Measurements from ENCODE around the gene PPP2R5D.

PPP2R5D gene

DNA sequence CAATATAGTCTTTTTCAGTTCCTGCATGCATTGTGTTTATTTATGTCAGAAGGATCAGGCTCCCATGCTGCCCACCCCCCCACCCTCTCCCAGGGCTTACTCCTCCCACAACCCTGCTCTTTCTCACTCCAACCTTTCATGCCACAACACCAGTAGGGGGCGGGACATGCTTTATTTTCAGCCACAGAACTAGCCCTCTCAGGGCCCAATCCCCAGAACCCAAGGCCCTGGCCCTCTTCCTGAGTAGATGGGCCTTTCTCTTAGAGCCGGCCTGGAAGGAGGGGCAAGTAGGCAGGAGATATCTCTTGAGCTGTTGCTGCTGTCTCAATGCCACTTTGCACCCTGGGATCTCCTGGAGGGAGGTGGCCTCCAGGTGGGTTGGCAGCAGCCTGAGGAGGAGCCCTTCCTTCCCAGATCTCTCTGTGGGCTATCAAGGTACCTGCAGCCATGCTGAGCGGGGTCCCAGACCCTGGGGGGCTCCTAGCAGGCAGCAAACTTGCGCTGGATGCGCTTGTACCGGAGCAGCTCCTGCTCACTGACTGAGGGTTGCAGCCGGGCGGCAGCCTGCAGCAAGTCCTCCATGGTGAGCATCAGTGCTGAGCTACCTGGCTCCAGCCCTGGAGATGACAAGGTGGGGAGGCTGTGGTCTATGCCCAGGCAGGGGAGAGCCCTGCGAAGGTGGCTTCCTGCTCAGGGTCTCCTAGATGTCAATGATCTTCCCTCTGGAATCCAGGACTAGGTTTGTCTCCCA lies 20.3 kb upstream of the PPP2R5D start:
- peak; percentile 23 for DNase-seq (ENCODE audit: low read depth)

DNA sequence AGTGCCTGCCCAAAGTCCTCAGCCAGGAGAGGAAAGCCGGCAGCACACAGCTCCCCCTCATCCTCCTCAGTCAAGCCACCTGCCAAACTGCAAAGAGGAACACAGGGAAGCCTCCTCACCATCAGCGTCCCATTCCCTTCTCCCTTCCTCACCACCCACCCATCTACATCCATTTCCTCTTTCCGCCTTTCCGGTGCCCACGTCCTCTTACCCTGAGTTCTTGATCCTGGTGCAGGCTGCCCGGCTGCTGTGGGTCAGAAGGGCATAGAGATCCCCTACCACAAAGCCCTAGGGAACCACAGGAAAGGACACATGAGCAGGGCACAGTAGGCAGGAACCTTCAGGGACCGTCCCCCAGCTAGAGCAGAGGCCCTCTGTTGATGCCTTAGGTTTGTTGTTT lies 17.8 kb upstream of the PPP2R5D start:
- no peak for DNase-seq (ENCODE audit: low read depth)

DNA sequence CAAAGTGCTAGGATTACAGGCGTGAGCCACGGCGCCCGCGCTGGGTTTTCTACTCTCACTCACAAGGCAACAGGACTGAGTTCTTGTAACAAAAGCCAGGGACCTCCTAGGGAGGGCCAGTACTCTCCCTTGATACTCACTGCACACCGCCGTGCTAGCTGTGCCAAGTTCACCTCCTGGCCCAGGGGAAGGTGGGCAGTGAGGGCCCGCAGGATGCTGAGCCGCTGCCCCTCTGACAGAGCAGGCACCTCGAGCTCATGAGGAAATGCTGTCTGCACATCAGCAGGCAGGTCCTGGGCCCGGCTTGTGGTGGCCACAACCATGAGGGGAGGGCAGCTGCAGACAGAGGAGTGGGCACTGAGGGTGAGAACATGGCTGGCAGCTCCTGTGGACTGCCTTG lies 17.1 kb upstream of the PPP2R5D start:
- no peak for DNase-seq (ENCODE audit: low read depth)

DNA sequence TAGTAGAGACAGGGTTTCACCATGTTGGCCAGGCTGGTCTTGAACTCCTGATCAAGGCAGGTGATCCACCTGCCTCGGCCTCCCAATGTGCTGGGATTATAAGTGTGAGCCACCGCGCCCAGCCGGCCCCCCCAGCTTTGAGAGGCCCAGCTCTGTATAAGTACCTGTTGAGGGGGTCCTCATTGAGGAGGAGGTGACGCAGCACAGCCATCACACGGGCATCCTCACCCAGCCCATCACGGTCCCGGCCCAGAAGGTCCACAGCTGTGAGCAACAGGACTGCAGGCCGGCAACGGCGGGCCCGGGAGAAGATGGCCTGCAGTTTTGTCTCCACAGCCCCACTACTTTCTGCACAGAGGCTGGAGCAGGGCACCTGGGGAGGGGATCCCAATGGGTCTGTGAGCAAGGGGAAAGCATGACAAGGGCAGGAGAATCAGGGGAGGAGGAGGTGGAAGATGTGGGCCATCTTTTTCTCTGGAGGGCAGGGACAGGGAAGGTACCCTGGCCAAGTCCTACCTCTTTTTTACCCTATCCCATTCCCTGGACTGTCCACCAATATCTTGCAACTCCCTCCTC lies 16.2 kb upstream of the PPP2R5D start:
- DNase-seq (ENCODE audit: low read depth): no peak

DNA sequence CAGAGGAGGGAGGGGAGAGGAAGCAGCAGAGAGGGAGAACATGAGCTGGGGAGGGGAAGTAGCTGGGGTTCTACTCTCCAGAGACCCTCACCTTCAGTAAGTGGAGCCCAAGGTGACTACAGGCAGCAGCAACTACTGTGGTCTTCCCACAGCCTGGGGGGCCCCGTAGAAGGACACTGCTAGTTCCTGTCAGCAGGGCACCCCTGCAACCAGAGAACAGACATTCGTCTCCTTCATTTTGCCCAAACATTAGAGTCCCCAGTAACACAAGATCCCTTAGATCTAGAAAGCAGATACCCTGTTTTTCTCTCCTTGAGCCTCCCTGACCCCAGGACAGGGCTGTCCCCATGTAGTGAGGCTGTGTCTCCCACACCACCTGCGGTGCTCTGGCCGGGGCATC lies 15.6 kb upstream of the PPP2R5D start:
- no peak for DNase-seq (ENCODE audit: low read depth)

DNA sequence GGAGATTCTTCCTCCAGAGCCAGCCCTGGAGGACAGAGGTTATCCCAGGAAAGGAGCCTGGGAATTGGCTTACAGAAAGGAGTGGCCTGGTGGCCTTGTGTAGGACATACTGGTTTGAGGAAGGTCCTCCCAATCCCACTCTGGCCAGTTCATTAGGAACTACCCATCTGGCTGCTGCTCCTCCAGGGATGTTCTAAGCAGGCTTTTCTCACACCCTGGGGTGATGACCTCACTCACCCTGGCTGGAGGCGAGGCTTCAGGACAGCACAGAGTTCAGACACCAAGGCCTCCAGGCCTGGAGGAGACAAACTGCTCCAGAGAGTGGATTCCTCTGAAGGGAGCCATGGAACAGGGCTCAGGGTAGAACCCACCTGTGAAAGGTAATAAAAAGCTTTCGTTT lies 14.9 kb upstream of the PPP2R5D start:
- no peak for DNase-seq (ENCODE audit: low read depth)

DNA sequence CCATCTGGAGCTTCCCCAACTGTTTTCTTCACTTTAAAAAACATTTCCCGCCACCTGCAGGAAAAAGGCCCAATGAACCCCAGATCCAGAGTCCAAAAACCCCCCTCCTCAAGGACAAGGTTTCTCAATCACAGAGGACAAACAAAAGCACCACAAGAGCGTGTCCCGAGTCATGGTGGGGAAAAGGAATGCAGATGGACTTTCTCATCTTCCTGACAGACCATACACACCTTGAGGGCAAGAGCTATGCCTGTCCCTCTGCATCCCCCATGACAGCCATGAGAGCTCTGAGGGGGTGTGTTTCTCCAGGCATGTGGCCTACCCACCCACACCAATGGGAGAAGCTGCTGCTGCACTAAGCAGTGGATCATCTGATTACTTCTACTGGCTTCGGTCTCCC lies 14.4 kb upstream of the PPP2R5D start:
- no peak for DNase-seq (ENCODE audit: low read depth)

DNA sequence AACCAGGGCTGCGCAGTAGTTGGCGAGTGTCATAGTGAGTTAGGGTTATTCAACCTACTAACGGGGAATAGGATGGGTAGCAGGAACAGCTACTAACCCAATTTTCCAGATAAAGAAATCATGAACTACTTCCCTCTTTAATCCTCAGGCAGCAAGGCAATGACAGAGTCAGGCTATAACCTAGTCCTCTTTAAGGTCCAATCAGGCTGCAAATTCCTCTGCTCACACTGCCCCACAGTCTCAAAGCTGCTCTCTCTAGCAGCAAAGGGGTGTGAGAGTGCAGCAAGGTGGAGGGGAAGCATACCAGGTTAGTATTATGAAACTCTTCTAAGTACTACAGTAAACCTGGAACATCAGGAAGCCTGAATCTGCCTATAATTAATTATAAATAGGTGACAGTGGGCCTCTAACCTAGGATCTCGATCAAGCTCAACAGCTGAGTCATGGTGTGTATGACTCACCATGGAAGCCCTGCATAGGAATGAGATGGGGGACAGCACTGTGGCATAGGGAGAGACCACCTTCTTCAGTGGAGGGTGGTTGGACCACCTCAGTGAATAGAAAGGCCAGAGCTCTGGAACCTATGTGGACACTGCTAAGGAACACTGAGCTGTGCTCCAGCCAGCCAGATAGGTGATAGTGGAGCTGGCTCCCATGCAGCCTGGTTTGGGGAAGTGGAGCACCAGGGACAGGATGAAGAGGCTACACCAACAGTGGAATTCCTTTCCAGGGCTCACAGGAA lies 13.3 kb upstream of the PPP2R5D start:
- no peak for DNase-seq (ENCODE audit: low read depth)

DNA sequence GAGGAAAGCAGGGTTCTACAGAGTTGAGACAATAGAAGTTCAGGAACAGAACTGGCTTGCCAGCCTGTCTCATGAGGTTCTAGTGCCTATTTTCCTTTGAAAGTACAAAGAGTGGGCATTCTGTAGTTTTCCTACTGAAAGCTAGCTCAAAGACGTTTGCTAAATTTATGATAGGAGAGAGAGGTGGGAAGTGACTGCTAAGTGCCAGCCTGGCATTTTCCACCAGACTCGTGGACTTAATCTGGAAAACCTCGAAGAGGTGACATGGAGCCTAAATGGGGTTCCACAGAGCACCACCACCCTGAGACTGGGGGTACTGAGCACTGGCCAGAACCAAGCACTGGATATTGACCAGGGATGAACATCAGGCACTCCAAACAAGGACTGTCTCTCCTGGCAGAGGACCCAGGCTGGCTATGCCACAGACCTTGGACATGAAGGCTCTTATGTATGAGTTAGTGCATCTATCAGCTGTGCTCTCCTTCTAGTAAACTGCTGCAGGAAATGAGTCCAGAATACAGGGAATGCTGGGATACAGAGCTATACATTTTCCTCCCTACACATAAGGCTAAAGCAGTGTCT lies 12.5 kb upstream of the PPP2R5D start:
- no peak for DNase-seq (ENCODE audit: low read depth)

DNA sequence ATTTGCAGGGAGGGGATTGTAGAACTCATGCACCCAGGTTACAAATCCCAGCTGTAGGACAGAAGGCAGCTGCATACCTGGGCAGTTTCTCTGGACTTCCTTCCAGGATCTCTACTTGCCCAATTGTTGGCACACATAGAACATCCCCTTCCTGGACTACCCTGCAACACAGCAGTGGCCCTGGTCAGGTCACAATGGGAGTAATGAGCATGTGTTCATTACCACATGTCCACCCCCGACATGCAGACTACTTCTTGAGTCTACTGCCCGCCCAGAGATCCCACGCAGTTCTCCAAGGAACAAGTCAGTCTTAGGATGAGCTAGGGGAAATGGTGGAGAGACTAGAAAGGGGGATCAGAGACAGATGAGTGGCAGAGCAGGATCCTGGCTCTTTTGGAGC lies 10.4 kb upstream of the PPP2R5D start:
- DNase-seq (ENCODE audit: low read depth): no peak

DNA sequence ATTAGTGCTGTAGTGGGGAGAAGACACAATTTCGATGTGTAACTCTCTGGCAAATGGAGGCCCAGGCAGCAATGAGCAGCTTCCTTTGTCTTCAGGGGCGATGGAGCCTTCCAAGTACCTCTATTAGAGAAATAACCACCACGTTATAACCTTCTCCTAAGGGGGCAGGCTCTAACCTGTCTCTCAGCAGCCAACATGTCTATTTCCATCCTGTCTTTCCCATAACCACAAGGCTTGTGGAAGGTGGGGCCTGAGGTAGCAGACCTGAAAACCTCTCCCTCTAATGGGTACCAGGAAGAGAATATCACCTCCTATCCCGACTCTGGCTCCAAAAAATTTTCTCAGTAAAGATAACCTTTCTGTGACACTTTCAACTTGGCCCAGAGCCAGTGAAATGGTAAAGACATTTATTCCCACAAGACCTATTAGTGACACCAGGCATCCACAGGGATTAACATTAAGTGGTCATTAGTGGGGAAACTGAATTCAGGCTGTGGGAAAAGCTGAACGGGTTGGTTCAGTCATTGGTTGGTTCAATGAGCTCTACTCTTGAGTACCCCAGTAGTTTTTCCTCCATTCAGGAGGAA lies 9.4 kb upstream of the PPP2R5D start:
- no peak for DNase-seq (ENCODE audit: low read depth)

DNA sequence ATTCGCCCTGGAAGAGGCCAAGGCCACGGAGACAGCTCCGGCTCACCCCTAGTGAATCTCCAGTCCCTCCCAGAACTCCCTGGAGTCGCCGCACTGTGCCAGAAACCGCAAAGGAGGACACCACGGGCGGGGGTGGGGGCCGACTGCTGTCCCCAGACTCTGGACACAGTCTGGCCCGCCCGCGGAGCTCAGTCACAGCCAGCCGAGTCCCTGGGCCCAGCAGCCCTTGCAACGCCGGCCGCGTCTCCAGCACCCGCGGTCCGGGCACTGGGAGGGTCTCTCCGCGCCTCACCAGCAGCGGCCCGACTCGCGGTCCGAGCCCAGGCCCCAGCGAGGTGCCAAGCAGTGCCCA lies 5.9 kb upstream of the PPP2R5D start:
- no peak for DNase-seq (ENCODE audit: low read depth)

DNA sequence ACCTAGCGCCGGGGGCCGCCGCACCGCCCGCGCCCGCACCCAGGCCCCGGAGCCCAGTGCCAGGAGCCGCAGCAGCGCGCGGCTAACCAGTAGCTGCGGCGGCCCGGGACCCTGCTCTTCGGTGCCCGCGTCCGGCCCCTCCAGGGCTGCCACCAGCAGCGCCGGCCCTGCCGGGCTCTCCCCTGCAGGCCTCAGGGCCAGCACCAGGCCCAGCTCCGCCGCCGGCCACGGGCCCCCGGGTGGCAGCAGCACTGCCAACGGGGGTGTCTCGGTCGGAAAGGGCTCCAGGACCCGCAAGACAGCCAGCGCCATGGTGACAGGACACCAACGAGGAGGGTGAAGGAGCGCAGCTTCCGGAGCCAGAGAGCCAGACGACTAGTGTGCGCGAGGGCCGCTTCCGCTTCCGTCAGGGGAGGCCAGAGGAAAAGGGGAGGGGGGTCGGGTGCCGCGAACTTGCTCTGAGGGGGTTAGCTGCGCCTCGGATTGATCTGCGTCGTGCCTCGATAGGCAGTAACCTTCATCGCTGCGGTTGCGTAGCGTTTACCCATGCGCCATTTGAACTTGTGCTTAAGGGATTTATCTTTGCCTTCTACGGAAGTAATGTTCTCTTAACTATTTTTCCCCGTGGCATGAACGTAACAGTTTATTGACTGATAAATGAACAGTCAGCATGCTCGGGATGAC lies 5.4 kb upstream of the PPP2R5D start, which contains the start of gene PEX6:
TSS of gene PEX6 (minus strand) at position 343 of the 684 bp plus-strand sequence. CDS start at position 312, 31 bp downstream.
- peak; percentile 87 for DNase-seq (ENCODE audit: low read depth)

DNA sequence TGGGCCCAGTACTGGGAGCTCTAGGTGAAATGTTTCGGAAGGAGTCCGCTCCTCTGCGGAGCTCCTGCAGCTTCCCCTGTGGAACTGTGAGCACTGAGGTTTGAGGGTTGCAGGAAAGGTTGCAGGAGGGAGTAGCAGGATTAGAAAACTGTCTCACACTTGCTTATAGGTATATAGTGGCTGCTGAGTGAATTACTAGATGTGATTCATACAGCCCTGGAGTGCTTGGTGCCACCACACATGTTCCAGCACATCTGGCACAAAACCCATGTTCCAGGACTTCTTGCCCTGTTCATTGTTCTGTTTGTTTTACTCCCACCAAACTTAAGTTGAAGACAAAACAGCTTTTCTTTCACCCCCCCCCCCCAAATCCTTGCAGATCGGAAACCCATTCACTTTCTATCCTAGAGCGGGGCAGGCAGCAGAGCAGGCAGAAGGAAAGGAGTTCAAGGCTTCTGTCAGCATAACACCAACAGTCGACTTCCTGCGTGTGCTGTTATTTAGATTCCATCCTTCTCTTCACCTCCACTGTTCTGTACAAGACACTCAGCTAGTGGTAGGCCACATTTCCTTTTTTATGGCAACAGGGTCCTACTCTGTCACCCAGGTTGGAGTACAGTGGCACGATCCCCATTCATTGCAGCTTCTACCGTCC lies 4.7 kb upstream of the PPP2R5D start:
- DNase-seq (ENCODE audit: low read depth): no peak

DNA sequence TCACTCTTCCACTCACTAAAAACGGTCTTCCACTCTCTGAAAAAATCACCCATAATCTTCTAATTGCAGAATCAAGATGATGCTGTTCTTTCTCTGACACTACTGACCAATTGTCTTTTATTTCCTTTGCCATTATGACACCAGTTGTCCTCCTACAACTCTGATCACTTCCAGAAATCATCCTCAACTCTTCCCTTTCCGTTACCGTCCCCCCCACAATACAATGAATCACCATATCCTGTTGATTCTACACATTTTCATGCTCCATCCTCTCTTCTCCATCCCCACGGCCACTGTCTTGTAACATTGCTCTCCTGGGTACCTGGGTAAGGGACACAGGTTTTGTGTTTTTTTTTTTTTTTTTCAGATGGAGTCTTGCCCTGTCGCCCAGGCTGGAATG lies 2.5 kb upstream of the PPP2R5D start:
- DNase-seq (ENCODE audit: low read depth): no peak

DNA sequence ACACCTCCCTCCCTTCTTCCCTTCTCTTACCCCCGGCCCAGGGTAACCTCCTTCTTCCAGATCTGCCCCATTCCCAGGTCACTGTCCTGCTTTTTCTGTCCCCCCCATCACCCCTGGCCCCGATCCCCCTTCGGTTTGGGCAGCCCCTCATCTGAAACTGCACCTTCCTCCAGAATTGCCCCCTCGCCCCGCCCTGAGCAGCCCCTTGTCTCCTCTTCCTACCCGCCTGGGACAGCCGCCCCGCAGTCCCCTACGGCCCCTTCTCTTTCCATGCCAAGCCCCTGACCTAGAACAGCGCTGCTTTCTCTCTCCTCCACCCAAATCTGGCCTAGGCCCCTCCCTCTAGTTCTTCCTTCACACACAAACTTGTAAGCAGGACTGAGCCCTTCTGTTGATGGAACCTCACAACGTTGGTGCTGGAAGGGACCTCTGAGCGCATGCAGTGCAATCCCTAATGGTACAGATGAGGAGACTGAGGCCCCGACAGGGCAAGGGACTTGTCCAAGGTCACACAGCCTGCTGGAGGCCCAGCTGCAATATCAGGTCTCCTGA lies 630 bp downstream of the PPP2R5D start:
- DNase-seq (ENCODE audit: low read depth): no peak

DNA sequence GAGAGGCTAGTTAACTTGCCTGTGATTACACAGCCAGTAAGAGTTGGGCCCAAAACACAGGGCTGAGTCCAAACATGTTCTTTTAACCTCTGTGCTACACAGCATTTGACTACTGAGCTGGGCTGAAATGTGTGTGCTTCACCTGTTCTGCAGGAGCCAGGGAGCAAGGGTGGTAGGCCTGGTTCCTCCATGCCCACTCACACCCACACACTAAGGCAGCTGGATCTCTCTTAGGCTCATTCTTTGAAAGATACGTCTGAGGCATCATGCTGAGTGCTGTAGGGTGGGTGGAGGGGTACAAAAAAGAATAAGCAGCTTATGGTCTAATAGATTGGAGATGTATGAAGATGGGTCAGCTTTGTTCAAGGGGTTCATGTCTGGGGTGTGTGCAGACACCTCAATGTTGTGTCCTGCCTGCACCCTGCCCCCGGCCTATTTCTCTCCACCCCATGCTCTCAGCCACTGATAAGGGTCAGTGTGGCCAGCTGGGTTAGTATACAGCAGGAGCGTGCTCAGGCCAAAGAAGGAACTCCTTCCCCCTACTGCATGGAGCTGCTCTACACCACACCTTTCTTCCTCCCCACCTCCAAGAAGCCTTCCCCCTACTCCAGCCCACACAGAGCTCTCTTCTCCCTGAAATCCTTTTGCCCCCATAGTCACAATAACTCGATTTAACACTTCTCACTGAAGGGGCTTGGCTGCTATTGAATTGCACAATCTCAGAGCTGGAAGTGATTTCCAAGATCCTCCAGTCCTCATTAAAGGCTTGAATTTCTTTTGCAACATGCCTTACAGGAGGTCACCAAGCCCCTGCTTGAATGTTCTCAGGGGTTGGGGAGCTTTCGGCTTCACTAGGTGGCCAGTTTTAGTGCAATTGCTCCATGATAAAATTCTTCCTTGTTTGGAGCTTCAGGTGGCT lies 3.4 kb downstream of the PPP2R5D start:
- DNase-seq (ENCODE audit: low read depth): no peak

DNA sequence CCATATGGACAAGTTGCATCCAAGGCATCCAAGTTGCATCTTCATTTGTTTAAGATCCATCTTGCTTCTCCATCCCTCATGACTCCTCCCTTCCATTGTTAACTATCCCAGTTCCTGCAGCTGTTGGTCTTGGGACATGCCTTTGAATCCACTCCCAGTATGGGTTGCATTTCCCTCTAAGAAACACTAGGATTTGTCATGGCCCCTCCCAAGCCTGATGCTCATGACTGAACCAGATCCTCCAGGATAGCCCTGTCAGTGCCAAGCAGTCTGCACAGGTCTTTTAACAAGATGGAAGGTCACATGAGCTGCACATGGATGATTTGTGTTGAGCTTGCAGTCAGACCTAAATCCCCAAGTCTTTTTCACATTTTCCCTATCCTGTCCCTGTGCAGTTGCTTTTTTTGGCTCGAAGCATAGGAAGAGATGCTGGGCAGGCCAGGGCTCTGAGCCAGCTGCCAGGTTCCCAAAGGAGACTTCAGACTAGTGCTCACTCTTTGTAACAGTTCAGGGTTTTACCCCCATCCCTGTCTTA lies 4.2 kb downstream of the PPP2R5D start:
- no peak for DNase-seq (ENCODE audit: low read depth)

DNA sequence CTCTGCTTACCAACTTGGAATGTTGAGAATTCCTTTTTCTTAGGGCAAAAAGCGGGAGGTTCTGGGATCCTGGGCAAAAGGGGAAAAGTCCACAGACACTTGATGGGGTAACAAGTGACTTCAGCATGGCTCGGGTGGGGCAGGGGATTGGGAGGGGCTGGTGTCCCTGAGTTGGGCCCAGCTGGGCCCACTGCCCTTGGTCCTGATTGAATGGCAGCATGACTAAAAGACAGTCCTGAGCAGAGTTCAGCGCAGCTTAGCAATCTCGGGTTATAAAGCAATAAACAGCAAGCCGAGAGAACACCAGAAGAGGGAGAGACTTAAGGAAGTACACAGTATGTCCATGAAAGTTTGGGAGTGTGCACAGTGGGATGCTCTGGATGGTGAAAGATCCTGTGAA lies 5.6 kb downstream of the PPP2R5D start:
- no peak for DNase-seq (ENCODE audit: low read depth)

DNA sequence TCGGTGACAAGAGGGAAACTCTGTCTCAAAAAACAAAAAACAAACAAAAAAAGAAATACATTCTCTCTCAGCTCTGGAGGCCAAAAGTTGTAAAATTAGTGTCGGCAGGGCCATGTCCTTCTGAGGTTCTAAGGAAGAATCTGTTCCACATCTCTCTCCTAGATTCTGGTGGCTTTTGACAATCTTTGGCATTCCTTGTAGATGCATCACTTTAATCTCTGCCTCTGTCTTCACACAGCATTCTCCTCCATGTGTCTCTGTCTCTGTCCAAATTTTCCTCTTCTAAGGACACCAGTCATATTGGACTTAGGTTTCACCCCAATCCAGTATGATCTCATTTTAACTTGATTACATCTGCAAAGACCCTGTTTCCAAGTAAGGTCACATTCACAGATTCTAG lies 9.1 kb downstream of the PPP2R5D start:
- no peak for DNase-seq (ENCODE audit: low read depth)
